HG02870 (cell line): Measurements from ENCODE around the gene PALD1.

Experiments
- ATAC-seq: cut with Tn5 transposase; IDR thresholded peaks from one replicate; pipeline ENCODE4 v1.9.1; 2021; ENCODE audit warnings: mild to moderate bottlenecking, moderate library complexity; ENCODE audit not compliant: unreplicated experiment

The PALD1 gene

GRCh38 chr10:70552586-70552985, 74.0 kb downstream of the PALD1 start:
- no peak for ATAC-seq

- no peak for ATAC-seq
Measured at GRCh38 chr10:70555371-70555770, 76.8 kb downstream of the PALD1 start.

GRCh38 chr10:70557086-70557845, 78.7 kb downstream of the PALD1 start:
- ATAC-seq, result no peak

GRCh38 chr10:70557876-70558275, 79.3 kb downstream of the PALD1 start:
- ATAC-seq, result no peak

- no peak for ATAC-seq
Measured at GRCh38 chr10:70558295-70558694, 79.7 kb downstream of the PALD1 start.

- peak; percentile 71 for ATAC-seq
Measured at GRCh38 chr10:70558871-70559810, 80.6 kb downstream of the PALD1 start.

- no peak for ATAC-seq
Measured at GRCh38 chr10:70559861-70560260, 81.3 kb downstream of the PALD1 start.

GRCh38 chr10:70560511-70560941, 82.0 kb downstream of the PALD1 start:
- ATAC-seq, result no peak

GRCh38 chr10:70561070-70561469, 82.5 kb downstream of the PALD1 start:
- ATAC-seq, result no peak

- no peak for ATAC-seq
Measured at GRCh38 chr10:70561558-70561957, 83.0 kb downstream of the PALD1 start.

GRCh38 chr10:70562036-70562755, 83.6 kb downstream of the PALD1 start:
- ATAC-seq, result no peak

GRCh38 chr10:70563230-70563629, 84.7 kb downstream of the PALD1 start:
- ATAC-seq, result no peak

- ATAC-seq, result no peak
Measured at GRCh38 chr10:70564113-70564725, 85.7 kb downstream of the PALD1 start.

- ATAC-seq, result no peak
Measured at GRCh38 chr10:70564901-70565351, 86.4 kb downstream of the PALD1 start.

GRCh38 chr10:70565556-70566514, 87.3 kb downstream of the PALD1 start:
- ATAC-seq, result no peak

GRCh38 chr10:70566515-70567290, 88.1 kb downstream of the PALD1 start:
- no peak for ATAC-seq

GRCh38 chr10:70567603-70568002, 89.0 kb downstream of the PALD1 start:
- no peak for ATAC-seq

- no peak for ATAC-seq
Measured at GRCh38 chr10:70568113-70568512, 89.5 kb downstream of the PALD1 start.
